NCI-H1092 treated with DMSO at 0.1 percent for 48 hours (cell line): ENCODE results near the gene PDGFRB.
"Not testable (repeated sequence)": the region's sequence is repeated elsewhere in the genome, so short reads cannot be mapped to it uniquely, and the experiment has no call there.

ENCODE experiments used
- DNase-seq: peaks from one replicate; lab custom pipeline; 2025; lab: John Stamatoyannopoulos, UW

Gene PDGFRB

GRCh38 chr5:150114102-150114641, 41.5 kb downstream of the PDGFRB start:
- no peak for DNase-seq

- DNase-seq: no peak
Measured at GRCh38 chr5:150113047-150113744, 42.4 kb downstream of the PDGFRB start.

- DNase-seq: no peak
Measured at GRCh38 chr5:150112201-150113046, 43.2 kb downstream of the PDGFRB start.

- no peak for DNase-seq
Measured at GRCh38 chr5:150111122-150111521, 44.5 kb downstream of the PDGFRB start.

- no peak for DNase-seq
Measured at GRCh38 chr5:150109921-150110320, 45.7 kb downstream of the PDGFRB start.

- DNase-seq: no peak
Measured at GRCh38 chr5:150108711-150109514, 46.7 kb downstream of the PDGFRB start.

- DNase-seq: no peak
Measured at GRCh38 chr5:150107909-150108447, 47.7 kb downstream of the PDGFRB start.

GRCh38 chr5:150106674-150107426, 48.8 kb downstream of the PDGFRB start:
- DNase-seq: peak; percentile 13

- no peak for DNase-seq
Measured at GRCh38 chr5:150105928-150106615, 49.6 kb downstream of the PDGFRB start.

GRCh38 chr5:150104550-150104870, 51.1 kb downstream of the PDGFRB start:
- DNase-seq: no peak

GRCh38 chr5:150103678-150104549, 51.7 kb downstream of the PDGFRB start:
- DNase-seq: no peak

GRCh38 chr5:150101023-150101422, 54.6 kb downstream of the PDGFRB start:
- no peak for DNase-seq

- DNase-seq: no peak
Measured at GRCh38 chr5:150097152-150097551, 58.5 kb downstream of the PDGFRB start.

GRCh38 chr5:150092159-150092787, 63.4 kb downstream of the PDGFRB start:
- DNase-seq: no peak

GRCh38 chr5:150085950-150086715, 69.5 kb downstream of the PDGFRB start, which contains the start of gene CSF1R:
Gene CSF1R, minus strand, starts transcription at chr5:150086554. Its CDS starts 127 bp downstream, at chr5:150086427.
- no peak for DNase-seq

- DNase-seq: no peak
Measured at GRCh38 chr5:150085191-150085912, 70.3 kb downstream of the PDGFRB start.

GRCh38 chr5:150084754-150085153, 70.9 kb downstream of the PDGFRB start:
- not testable (repeated sequence) for DNase-seq

GRCh38 chr5:150082889-150083288, 72.8 kb downstream of the PDGFRB start:
- no peak for DNase-seq
